ENCODE measurements around the gene SLC6A5. TPM values are rescaled to one million over a fixed set of nuclear protein-coding genes. Genes with fewer than 3 reads are reported as not detected.

Gene SLC6A5
- total and polyA plus RNA-seq, 10 of the 15 experiments (the other 5 are each of a cell fraction or from before 2014, with no cell fraction given), result 0.01 TPM; not detected in 9

GRCh38 chr11:20596205-20597153 is 2.9 kb upstream of the SLC6A5 start (continued):
- TF ChIP-seq SMAD1 (IDR thresholded peaks at IDR 0.05; ENCODE audit: low read depth, partially characterized antibody), result no peak

DNA sequence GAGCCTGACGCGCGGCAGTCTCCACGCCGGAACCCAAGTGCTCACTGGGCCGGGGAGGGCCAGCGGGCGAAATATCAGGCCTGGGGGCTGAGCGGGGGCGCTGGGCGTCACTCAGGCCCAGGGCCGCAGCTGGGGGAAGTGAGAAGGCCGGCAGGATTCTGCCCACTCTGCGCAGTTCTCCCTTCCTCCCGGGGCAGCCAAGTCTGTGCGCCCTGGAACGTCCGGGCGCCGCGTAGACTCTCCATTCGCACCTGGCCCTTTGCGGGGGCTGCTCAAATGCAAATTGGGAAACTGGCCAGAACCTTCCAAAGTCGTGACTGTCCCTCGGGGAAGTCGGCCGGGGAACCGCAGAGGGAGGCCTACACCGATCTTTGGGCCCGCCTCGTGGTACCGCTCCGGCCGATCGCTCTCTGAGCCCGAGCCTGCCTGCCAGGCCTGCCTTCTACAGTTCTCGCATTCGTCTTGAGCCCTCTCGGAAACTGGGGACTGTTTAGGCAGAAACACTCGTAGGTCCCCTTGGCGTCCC is 2.2 kb upstream of the SLC6A5 start:
- no TSS peak for BruUV-seq (replicated peaks)
- ChIA-PET RAD21 (ENCODE audit: unreplicated experiment) (no interaction called here), POLR2A (no interaction called here), CTCF (no interaction called here), SMC1A (ENCODE audit: uncharacterized antibody, unreplicated experiment) (no interaction called here)
- Histone ChIP-seq H3K36me3 (ENCODE audit: control insufficient read depth in 2 of 2, insufficient read depth in 2 of 2, low read length in 1 of 2) (no peaks in the 10 kb centered on the region), H3K27ac (ENCODE audit: control insufficient read depth, insufficient read depth) (no peak overlapping the region), H3K9ac (ENCODE audit: control insufficient read depth, insufficient read depth, low read length) (no peak overlapping the region), H3K4me3 (no peak overlapping the region), H3K4me2 (ENCODE audit: control insufficient read depth, insufficient read depth) (no peak overlapping the region), H3K4me1 (ENCODE audit: control insufficient read depth, insufficient read depth, low read length) (no peaks in the 10 kb centered on the region), H3K9me3 (replicated peaks; ENCODE audit: control insufficient read depth, insufficient read depth, low read length) (no peaks in the 10 kb centered on the region; the same call in 2 of the 3 replicates), H3K27me3 (replicated peaks in 1 of 2; ENCODE audit: control insufficient read depth in 2 of 2, insufficient read depth in 2 of 2, low read length in 1 of 2) (peaks cover 5 to 38% of the 10 kb centered on the region in 2 experiments), H2AFZ (ENCODE audit: control insufficient read depth, low read depth, low read length) (no peak overlapping the region), H4K20me1 (ENCODE audit: control insufficient read depth, insufficient read depth) (no peaks in the 10 kb centered on the region), H3K79me2 (ENCODE audit: control insufficient read depth, insufficient read depth, low read length) (no peaks in the 10 kb centered on the region)
- TF ChIP-seq POLR2AphosphoS5 (IDR thresholded peaks at IDR 0.05; ENCODE audit: low read length) (no peak), FOXM1 (IDR thresholded peaks at IDR 0.05; ENCODE audit: low read depth, low read length) (no peak), RFX5 (IDR thresholded peaks at IDR 0.05; ENCODE audit: low read depth, low read length) (no peak), SREBF1 (IDR thresholded peaks at IDR 0.05; ENCODE audit: low read length) (no peak), YBX1 (IDR thresholded peaks at IDR 0.05) (no peak)
- intact Hi-C loops (cut with micrococcal nuclease; ENCODE audit: unreplicated experiment) (no loop called here), in situ Hi-C loops (cut with MboI) (no loop called here)
- ATAC-seq, result no peak
- WGBS (ENCODE audit: insufficient coverage, insufficient replicate concordance, low lambda C conversion rate, missing lambda C conversion rate), result 53% methylated on average over 31 of the region's 41 CpGs
- no peak for DNase-seq (ENCODE audit: low read depth, low spot score)
- FAIRE-seq, result no peak

Data from GM12878 (cell line).